ENCODE measurements around the gene MMD. TPM values are rescaled to one million over a fixed set of nuclear protein-coding genes. Genes with fewer than 3 reads are reported as not detected.
"Not testable (repeated sequence)": the region's sequence is repeated elsewhere in the genome, so short reads cannot be mapped to it uniquely, and the experiment has no call there.

The MMD gene
- total RNA-seq, 1 experiment from 2014 or later: 73.6 TPM

DNA sequence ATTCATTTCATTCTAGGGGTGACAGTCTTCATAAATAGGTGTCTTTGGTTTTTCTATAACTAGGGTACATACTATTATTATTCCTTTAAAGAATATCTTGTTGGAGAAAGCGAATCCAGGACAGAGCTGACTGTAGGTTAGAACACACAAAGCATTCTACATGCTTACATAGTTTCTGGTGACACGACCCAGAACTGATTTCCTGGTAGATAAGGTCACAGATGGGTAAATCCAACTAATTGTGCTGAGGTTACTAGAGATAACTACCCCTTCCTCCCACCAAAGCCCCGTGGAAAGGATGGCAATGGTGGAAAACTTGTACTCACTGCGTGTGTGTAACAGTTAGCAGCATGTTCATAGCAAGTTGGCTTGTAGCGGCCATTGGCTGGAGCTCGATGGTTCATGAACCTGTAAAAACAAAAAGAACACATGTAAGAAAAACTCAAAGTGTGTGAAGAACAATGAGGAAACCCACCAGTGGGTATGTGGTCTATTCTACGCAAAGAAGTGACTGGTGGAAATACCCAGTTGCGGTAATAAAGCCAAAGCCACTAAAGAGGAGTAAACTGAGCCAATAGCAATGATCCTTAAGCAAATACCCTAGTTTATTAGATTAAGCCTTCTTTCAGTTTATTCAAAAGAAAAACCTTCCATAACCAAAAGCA, 7.7 kb downstream of the MMD start:
- no peak overlapping the region for H2AFZ ChIP-seq (ENCODE audit: low read length)
- DNase-seq: no peak
- H3K4me2 ChIP-seq (ENCODE audit: low read depth, low read length, poor library complexity, severe bottlenecking): no peak overlapping the region
- H4K20me1 ChIP-seq (ENCODE audit: insufficient read depth, low read depth, low read length): peaks cover 14% of the 10 kb centered on the region; the same call in 1 of the 2 replicates
- peaks cover 75% of the 10 kb centered on the region for H3K36me3 ChIP-seq (ENCODE audit: insufficient read depth, low read length)
- H3K4me1 ChIP-seq (ENCODE audit: low read length): peaks cover 41% of the 10 kb centered on the region
- no peak overlapping the region for H3K9ac ChIP-seq (ENCODE audit: low read length)
- H3K9me2 ChIP-seq (replicated peaks; ENCODE audit: insufficient read depth, low read length): no peaks in the 10 kb centered on the region
- H3K27ac ChIP-seq (ENCODE audit: low read length): no peak overlapping the region
- no peaks in the 10 kb centered on the region for H3K9me3 ChIP-seq (ENCODE audit: low read length)
- peaks cover 81% of the 10 kb centered on the region for H3K79me2 ChIP-seq (ENCODE audit: low read length)
- no peak overlapping the region for H3K4me3 ChIP-seq (ENCODE audit: low read length)
- H3K27me3 ChIP-seq (ENCODE audit: low read length): no peaks in the 10 kb centered on the region

GRCh38 chr17:55411463-55411855, 10.2 kb downstream of the MMD start:
- no peaks in the 10 kb centered on the region for H3K27me3 ChIP-seq (ENCODE audit: low read length)
- H3K4me3 ChIP-seq (ENCODE audit: low read length): no peak overlapping the region
- H3K36me3 ChIP-seq (ENCODE audit: insufficient read depth, low read length): peaks cover 83% of the 10 kb centered on the region
- no peak overlapping the region for H3K27ac ChIP-seq (ENCODE audit: low read length)
- peaks cover 62% of the 10 kb centered on the region for H3K79me2 ChIP-seq (ENCODE audit: low read length)
- no peak for DNase-seq
- H3K9ac ChIP-seq (ENCODE audit: low read length): no peak overlapping the region
- H3K9me3 ChIP-seq (ENCODE audit: low read length): no peaks in the 10 kb centered on the region
- H3K4me1 ChIP-seq (ENCODE audit: low read length): peaks cover 16% of the 10 kb centered on the region
- H3K4me2 ChIP-seq (ENCODE audit: low read depth, low read length, poor library complexity, severe bottlenecking): no peak overlapping the region
- H4K20me1 ChIP-seq (ENCODE audit: insufficient read depth, low read depth, low read length): peaks cover 14% of the 10 kb centered on the region; the same call in 1 of the 2 replicates
- H3K9me2 ChIP-seq (replicated peaks; ENCODE audit: insufficient read depth, low read length): no peaks in the 10 kb centered on the region
- no peak overlapping the region for H2AFZ ChIP-seq (ENCODE audit: low read length)

- Histone ChIP-seq H3K9me2 (replicated peaks; ENCODE audit: insufficient read depth, low read length) (no peaks in the 10 kb centered on the region), H3K9ac (ENCODE audit: low read length) (no peak overlapping the region), H3K4me3 (ENCODE audit: low read length) (no peak overlapping the region), H3K9me3 (ENCODE audit: low read length) (no peaks in the 10 kb centered on the region), H3K4me1 (ENCODE audit: low read length) (peaks cover 10% of the 10 kb centered on the region), H4K20me1 (ENCODE audit: insufficient read depth, low read depth, low read length) (peaks cover 14% of the 10 kb centered on the region; the same call in 1 of the 2 replicates), H3K4me2 (ENCODE audit: low read depth, low read length, poor library complexity, severe bottlenecking) (no peak overlapping the region), H3K79me2 (ENCODE audit: low read length) (peaks cover 57% of the 10 kb centered on the region), H3K36me3 (ENCODE audit: insufficient read depth, low read length) (peaks cover 84% of the 10 kb centered on the region), H2AFZ (ENCODE audit: low read length) (no peak overlapping the region), H3K27ac (ENCODE audit: low read length) (no peak overlapping the region), H3K27me3 (ENCODE audit: low read length) (no peaks in the 10 kb centered on the region)
- DNase-seq: no peak
Measured at GRCh38 chr17:55410722-55411462, 10.7 kb downstream of the MMD start.

- H3K9me2 ChIP-seq (replicated peaks; ENCODE audit: insufficient read depth, low read length): no peaks in the 10 kb centered on the region
- H3K9ac ChIP-seq (ENCODE audit: low read length): no peak overlapping the region
- H2AFZ ChIP-seq (ENCODE audit: low read length): no peak overlapping the region
- H3K4me2 ChIP-seq (ENCODE audit: low read depth, low read length, poor library complexity, severe bottlenecking): no peak overlapping the region
- no peaks in the 10 kb centered on the region for H3K27me3 ChIP-seq (ENCODE audit: low read length)
- H3K4me3 ChIP-seq (ENCODE audit: low read length): no peak overlapping the region
- peaks cover 4% of the 10 kb centered on the region; the same call in 1 of the 2 replicates for H4K20me1 ChIP-seq (ENCODE audit: insufficient read depth, low read depth, low read length)
- H3K4me1 ChIP-seq (ENCODE audit: low read length): no peaks in the 10 kb centered on the region
- H3K27ac ChIP-seq (ENCODE audit: low read length): no peak overlapping the region
- H3K79me2 ChIP-seq (ENCODE audit: low read length): peaks cover 40% of the 10 kb centered on the region
- peaks cover 78% of the 10 kb centered on the region for H3K36me3 ChIP-seq (ENCODE audit: insufficient read depth, low read length)
- no peak for DNase-seq
- H3K9me3 ChIP-seq (ENCODE audit: low read length): no peaks in the 10 kb centered on the region
Measured at GRCh38 chr17:55409030-55409800, 12.4 kb downstream of the MMD start.

DNA sequence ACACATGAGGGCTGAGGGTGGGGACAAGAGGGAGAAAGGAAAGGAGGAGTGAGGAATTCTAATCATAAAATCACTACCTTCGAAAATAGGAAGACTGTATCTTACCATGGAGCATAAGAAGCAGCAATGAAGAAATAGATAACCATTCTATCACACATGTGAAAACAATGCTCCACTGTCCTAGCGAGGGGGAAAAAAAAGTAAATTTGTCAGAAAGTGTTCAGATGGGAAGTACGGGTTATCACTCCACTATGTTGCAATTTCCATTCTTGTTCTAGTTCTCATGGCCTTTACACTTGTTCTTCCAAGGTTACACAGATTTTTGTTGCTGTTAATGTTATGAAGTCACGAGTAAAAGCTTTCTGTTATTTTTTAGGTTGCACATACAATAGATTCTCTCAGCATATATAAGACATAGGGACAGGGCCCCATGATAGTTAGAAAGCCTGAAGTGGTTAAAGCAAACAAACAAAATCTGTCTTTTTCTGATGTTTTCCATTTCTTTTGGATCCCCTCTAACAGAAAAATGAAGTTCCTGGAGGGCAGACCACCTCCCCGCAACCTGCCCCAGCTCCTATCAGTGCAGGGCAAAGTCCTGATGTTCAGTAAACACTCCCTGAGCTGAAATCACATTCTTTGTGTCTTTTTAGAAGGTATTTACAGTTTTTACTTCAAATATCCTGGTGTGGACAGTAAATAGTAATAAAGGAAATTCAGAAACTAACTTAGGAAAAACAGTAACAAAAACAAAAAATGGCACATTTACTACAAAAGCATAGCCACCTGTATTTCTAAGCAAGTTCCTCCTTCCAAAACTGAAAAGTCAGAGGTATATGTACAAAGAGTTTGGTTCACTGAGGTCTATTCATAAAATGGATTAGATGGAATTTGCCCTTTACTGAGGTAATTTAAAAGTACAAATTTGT, 13.7 kb downstream of the MMD start:
- H3K9me3 ChIP-seq (ENCODE audit: low read length): no peaks in the 10 kb centered on the region
- no peaks in the 10 kb centered on the region for H3K27me3 ChIP-seq (ENCODE audit: low read length)
- H3K9ac ChIP-seq (ENCODE audit: low read length): no peak overlapping the region
- no peak overlapping the region for H3K4me3 ChIP-seq (ENCODE audit: low read length)
- H3K36me3 ChIP-seq (ENCODE audit: insufficient read depth, low read length): peaks cover 75% of the 10 kb centered on the region
- peaks cover 31% of the 10 kb centered on the region for H3K79me2 ChIP-seq (ENCODE audit: low read length)
- no peaks in the 10 kb centered on the region for H3K4me1 ChIP-seq (ENCODE audit: low read length)
- H3K9me2 ChIP-seq (replicated peaks; ENCODE audit: insufficient read depth, low read length): no peaks in the 10 kb centered on the region
- H3K4me2 ChIP-seq (ENCODE audit: low read depth, low read length, poor library complexity, severe bottlenecking): no peak overlapping the region
- H4K20me1 ChIP-seq (ENCODE audit: insufficient read depth, low read depth, low read length): no peaks in the 10 kb centered on the region
- H2AFZ ChIP-seq (ENCODE audit: low read length): no peak overlapping the region
- H3K27ac ChIP-seq (ENCODE audit: low read length): no peak overlapping the region
- DNase-seq: no peak

- Histone ChIP-seq H3K4me1 (ENCODE audit: low read length) (no peaks in the 10 kb centered on the region), H3K4me3 (ENCODE audit: low read length) (no peak overlapping the region), H3K79me2 (ENCODE audit: low read length) (peaks cover 17% of the 10 kb centered on the region), H3K27me3 (ENCODE audit: low read length) (no peaks in the 10 kb centered on the region), H3K4me2 (ENCODE audit: low read depth, low read length, poor library complexity, severe bottlenecking) (no peak overlapping the region), H3K36me3 (ENCODE audit: insufficient read depth, low read length) (peaks cover 72% of the 10 kb centered on the region), H4K20me1 (ENCODE audit: insufficient read depth, low read depth, low read length) (no peaks in the 10 kb centered on the region), H3K27ac (ENCODE audit: low read length) (no peak overlapping the region), H3K9me3 (ENCODE audit: low read length) (no peaks in the 10 kb centered on the region), H3K9me2 (replicated peaks; ENCODE audit: insufficient read depth, low read length) (no peaks in the 10 kb centered on the region), H2AFZ (ENCODE audit: low read length) (no peak overlapping the region), H3K9ac (ENCODE audit: low read length) (no peak overlapping the region)
- DNase-seq: no peak
Measured at GRCh38 chr17:55405600-55405999, 16.0 kb downstream of the MMD start.

DNA sequence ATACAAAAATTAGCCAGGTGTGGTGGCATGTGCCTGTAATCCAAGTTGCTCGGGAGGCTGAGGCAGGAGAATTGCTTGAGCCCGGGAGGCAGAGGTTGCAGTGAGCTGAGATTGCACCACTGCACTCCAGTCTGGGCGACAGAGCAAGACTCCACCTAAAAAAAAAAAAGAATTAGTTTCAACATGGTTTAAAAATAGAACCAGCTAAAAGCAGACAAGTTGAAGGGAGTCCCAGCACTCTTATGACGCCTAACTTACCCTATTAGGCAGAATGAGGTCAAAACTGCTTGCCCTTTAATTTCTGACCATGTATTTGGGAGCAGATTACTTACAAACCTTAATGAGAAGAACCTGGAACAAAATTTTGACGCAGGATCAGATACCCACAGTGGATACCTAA, 17.4 kb downstream of the MMD start:
- H3K36me3 ChIP-seq (ENCODE audit: insufficient read depth, low read length): peaks cover 72% of the 10 kb centered on the region

More for the DNA sequence above, 17.4 kb downstream of the MMD start:
- H3K4me2 ChIP-seq (ENCODE audit: low read depth, low read length, poor library complexity, severe bottlenecking); H3K9me2 ChIP-seq (replicated peaks; ENCODE audit: insufficient read depth, low read length); H3K9ac ChIP-seq (ENCODE audit: low read length); DNase-seq; H3K79me2 ChIP-seq (ENCODE audit: low read length); H3K27me3 ChIP-seq (ENCODE audit: low read length); H4K20me1 ChIP-seq (ENCODE audit: insufficient read depth, low read depth, low read length); H3K4me1 ChIP-seq (ENCODE audit: low read length); H2AFZ ChIP-seq (ENCODE audit: low read length); H3K27ac ChIP-seq (ENCODE audit: low read length); H3K4me3 ChIP-seq (ENCODE audit: low read length); H3K9me3 ChIP-seq (ENCODE audit: low read length): not testable (repeated sequence)

Data from Karpas-422 (cell line).